ENCODE measurements around the gene SUMO3.

Gene SUMO3

GRCh38 chr21:44840771-44841170 is 22.9 kb upstream of the SUMO3 start:
- Histone ChIP-seq H3K4me3 (no peak overlapping the region), H3K27ac (no peak overlapping the region)
- no peak for TF ChIP-seq CTCF (IDR thresholded peaks at IDR 0.05)
- DNase-seq (ENCODE audit: low spot score) = no peak

- DNase-seq (ENCODE audit: low spot score) = no peak
- Histone ChIP-seq H3K4me3 (no peak overlapping the region), H3K27ac (no peak overlapping the region)
- no peak for TF ChIP-seq CTCF (IDR thresholded peaks at IDR 0.05)
Measured at GRCh38 chr21:44838951-44839350, 21.1 kb upstream of the SUMO3 start.

- TF ChIP-seq CTCF (IDR thresholded peaks at IDR 0.05) = no peak
- DNase-seq (ENCODE audit: low spot score) = no peak
- H3K4me3 ChIP-seq = no peak overlapping the region
- no peak overlapping the region for H3K27ac ChIP-seq
Measured at GRCh38 chr21:44838039-44838895, 20.4 kb upstream of the SUMO3 start.

- no peak overlapping the region for H3K27ac ChIP-seq
- no peak for TF ChIP-seq CTCF (IDR thresholded peaks at IDR 0.05)
- no peak overlapping the region for H3K4me3 ChIP-seq
- no peak for DNase-seq (ENCODE audit: low spot score)
Measured at GRCh38 chr21:44837537-44837936, 19.7 kb upstream of the SUMO3 start.

- Histone ChIP-seq H3K27ac (no peak overlapping the region), H3K4me3 (no peak overlapping the region)
- no peak for TF ChIP-seq CTCF (IDR thresholded peaks at IDR 0.05)
- DNase-seq (ENCODE audit: low spot score) = no peak
Measured at GRCh38 chr21:44836666-44837471, 19.0 kb upstream of the SUMO3 start.

- no peak overlapping the region for H3K27ac ChIP-seq
- TF ChIP-seq CTCF (IDR thresholded peaks at IDR 0.05) = no peak
- no peak for DNase-seq (ENCODE audit: low spot score)
- H3K4me3 ChIP-seq = no peak overlapping the region
Measured at GRCh38 chr21:44836349-44836665, 18.4 kb upstream of the SUMO3 start.

- DNase-seq (ENCODE audit: low spot score) = no peak
- Histone ChIP-seq H3K4me3 (no peak overlapping the region), H3K27ac (no peak overlapping the region)
- TF ChIP-seq CTCF (IDR thresholded peaks at IDR 0.05) = no peak
Measured at GRCh38 chr21:44835647-44835973, 17.7 kb upstream of the SUMO3 start.
